Adrenal gland (tissue), 19 donors: Measurements from ENCODE around the gene RBBP7. TPM values are rescaled to one million over a fixed set of nuclear protein-coding genes. Genes with fewer than 3 reads are reported as not detected.

Experiments used
- DNase-seq, 7 donors: peaks; one replicate each; pipeline ENCODE4 v3.0.0-alpha.2; 2019 to 2020
- H3K27ac ChIP-seq, 5 donors: fragments of 200-600 bp; sonication (generic) in 4 of 5; 1 replicate in 3 of 5; 2 replicates in 2 of 5; pipeline versions ENCODE4 v1.5.1 to v1.8.0; 2016 to 2020; ENCODE audit warnings: mild to moderate bottlenecking in 1 of 5
- H3K27me3 ChIP-seq: fragments of 200-600 bp; 2 replicates; pipeline ENCODE4 v1.8.0; 2021
- H3K36me3 ChIP-seq, 2 donors: fragments of 200-600 bp; replicated peaks in 1 of 2; 1 replicate in 1 of 2; 2 replicates in 1 of 2; pipeline versions ENCODE4 v1.5.1 to v1.8.0; 2018 to 2022
- H3K4me1 ChIP-seq, 2 donors: fragments of 200-600 bp; replicated peaks in 1 of 2; 1 replicate in 1 of 2; 2 replicates in 1 of 2; pipeline versions ENCODE4 v1.5.1 to v1.8.0; 2018 to 2021
- H3K4me3 ChIP-seq, 4 donors: fragments of 200-600 bp; sonication (generic) in 3 of 4; one replicate each; pipeline ENCODE4 v1.5.1; 2016 to 2018
- H3K9me3 ChIP-seq, 3 donors: fragments of 200-600 bp; sonication (generic) in 1 of 3; replicated peaks in 1 of 3; 1 replicate in 2 of 3; 2 replicates in 1 of 3; pipeline versions ENCODE4 v1.5.1 to v1.8.0; 2016 to 2021
- POLR2A ChIP-seq, 2 donors: fragments of 450-650 bp; IDR thresholded peaks; one replicate each; pipeline ENCODE4 v1.6.1; 2017; ENCODE audit warnings: antibody characterized with exemption in 2 of 2, mild to moderate bottlenecking in 2 of 2, moderate library complexity in 1 of 2
- WGBS, 4 donors: extraction: QIAGEN DNeasy Blood & Tissue Kit in 2 of 4; methylation state at CpG; one replicate each; pipeline versions ENCODE4 v1.1.5 to v1.1.7; 2013 to 2017; 5-methylcytosine and 5-hydroxymethylcytosine counted together
- intact Hi-C, 2 donors: fragments of 100-400 bp; cut with DNase I; formaldehyde crosslinking; loops; one replicate each; pipeline versions ENCODE4 v1.14.1 to v1.15.0; 2022 to 2023
- long read RNA-seq, 10 donors: library from polyadenylated mRNA in 3 of 10; unstranded in 2 of 10; stranded (forward) in 1 of 10; transcript quantifications; one replicate each; pipeline ENCODE4 v2.0.0 and lab custom pipeline, GENCODE V29; 2021 to 2026
- polyA plus RNA-seq, 3 donors: library from polyadenylated mRNA; stranded (reverse); fragments of 200-250 nt in 2 of 3; fragments of 350-450 nt in 1 of 3; fragmentation: Illumina TruSeq in 1 of 3; extraction: RNeasy Lipid Tissue Mini Kit (QIAGEN cat#74804) in 1 of 3; gene quantifications; one replicate each; pipeline ENCODE4 v1.2.3, GENCODE V29; 2013 to 2014
- total RNA-seq, 9 donors: library from RNA; depleted of rRNA in 4 of 9; stranded (reverse); fragments of >200 nt in 4 of 9; fragments of 120-200 nt in 1 of 9; fragmentation: NEBNext Ultra II Directional in 1 of 9; extraction: Animal tissue kit (Norgen Biotek cat#: 25700) in 1 of 9; gene quantifications; one replicate each; pipeline versions ENCODE4 v1.1.0 to v1.2.4, GENCODE V29; 2013 to 2023
- TF ChIP-seq, protein P1 (sequence below), 6 experiments: fragments of 450-650 bp in 4 of 6; fragments of 200-600 bp in 2 of 6; sonication (generic) in 1 of 6; IDR thresholded peaks; 1 replicate in 5 of 6; 2 replicates in 1 of 6; pipeline versions ENCODE4 v1.5.1 to v1.8.0; 2016 to 2021; ENCODE audit warnings: antibody characterized with exemption in 6 of 6, mild to moderate bottlenecking in 2 of 6, moderate library complexity in 1 of 6
- donor health status: healthy with polysubstance abuse.
- donor health status: Bipolar disorder and iron deficiency.
- donor health status: DM: yes; HTN: yes; CAD: no.
- donor health status: DM: no; HTN: no; CAD: no.
- donor health status: DM: no; HTN: no; CAD: no.
- donor health status: DM: yes; HTN: yes; CAD: no.

RBBP7 gene
- total RNA-seq, result 1,000 to 10,000 TPM in 1 of 9 donors, 100 to 1,000 TPM in 8; 175 to 1,133 (median 288) TPM
- 1,000 to 10,000 TPM in 1 of 3 donors, 100 to 1,000 TPM in 2; 249 to 1,639 (median 532) TPM for polyA plus RNA-seq
- long read RNA-seq, donor 1, transcript RBBP7-204 (12 exons, 1,904 nt), result minor isoform, 5 of 456 reads
- long read RNA-seq, donor 1, transcript RBBP7-203 (12 exons, 2,333 nt), result major isoform, 208 of 456 reads
- long read RNA-seq, donor 1, transcript RBBP7-201 (4 exons, 858 nt), result minor isoform, 13 of 456 reads
- long read RNA-seq, donor 1, transcript RBBP7-202 (12 exons, 2,036 nt), result minor isoform, 8 of 456 reads
- long read RNA-seq, donor 1, partial matches to known transcripts, result 204 of 456 reads
- long read RNA-seq, donor 1, other reads (novel, unspliced or antisense), result 17 of 456 reads
- long read RNA-seq, donor 2, transcript RBBP7-203 (12 exons, 2,333 nt), result major isoform, 104 of 255 reads
- long read RNA-seq, donor 2, transcript RBBP7-201 (4 exons, 858 nt), result minor isoform, 15 of 255 reads
- long read RNA-seq, donor 2, partial matches to known transcripts, result 131 of 255 reads
- long read RNA-seq, donor 2, other reads (novel, unspliced or antisense), result 0 of 255 reads
- long read RNA-seq, donor 3, transcript RBBP7-204 (12 exons, 1,904 nt), result minor isoform, 7 of 284 reads
- long read RNA-seq, donor 3, transcript RBBP7-203 (12 exons, 2,333 nt), result major isoform, 189 of 284 reads
- long read RNA-seq, donor 3, transcript RBBP7-201 (4 exons, 858 nt), result minor isoform, 13 of 284 reads
- long read RNA-seq, donor 3, transcript RBBP7-202 (12 exons, 2,036 nt), result minor isoform, 6 of 284 reads
- long read RNA-seq, donor 3, partial matches to known transcripts, result 63 of 284 reads
- long read RNA-seq, donor 3, other reads (novel, unspliced or antisense), result 6 of 284 reads
- long read RNA-seq, donor 4, transcript RBBP7-204 (12 exons, 1,904 nt), result minor isoform, 7 of 303 reads
- long read RNA-seq, donor 4, transcript RBBP7-203 (12 exons, 2,333 nt), result major isoform, 246 of 303 reads
- long read RNA-seq, donor 4, partial matches to known transcripts, result 16 of 303 reads
- long read RNA-seq, donor 4, other reads (novel, unspliced or antisense), result 29 of 303 reads
- long read RNA-seq, donor 5, transcript RBBP7-204 (12 exons, 1,904 nt), result minor isoform, 11 of 658 reads
- long read RNA-seq, donor 5, transcript RBBP7-202 (12 exons, 2,036 nt), result minor isoform, 25 of 658 reads
- long read RNA-seq, donor 5, transcript RBBP7-203 (12 exons, 2,333 nt), result major isoform, 539 of 658 reads
- long read RNA-seq, donor 5, partial matches to known transcripts, result 13 of 658 reads
- long read RNA-seq, donor 5, other reads (novel, unspliced or antisense), result 69 of 658 reads
- long read RNA-seq, donor 6, transcript RBBP7-202 (12 exons, 2,036 nt), result minor isoform, 5 of 225 reads
- long read RNA-seq, donor 6, transcript RBBP7-203 (12 exons, 2,333 nt), result major isoform, 185 of 225 reads
- long read RNA-seq, donor 6, partial matches to known transcripts, result 15 of 225 reads
- long read RNA-seq, donor 6, other reads (novel, unspliced or antisense), result 17 of 225 reads
- long read RNA-seq, donor 7, transcript RBBP7-203 (12 exons, 2,333 nt), result major isoform, 67 of 157 reads
- long read RNA-seq, donor 7, transcript RBBP7-201 (4 exons, 858 nt), result minor isoform, 9 of 157 reads
- long read RNA-seq, donor 7, transcript RBBP7-202 (12 exons, 2,036 nt), result minor isoform, 5 of 157 reads
- long read RNA-seq, donor 7, partial matches to known transcripts, result 74 of 157 reads
- long read RNA-seq, donor 7, other reads (novel, unspliced or antisense), result 0 of 157 reads
- long read RNA-seq, donor 8, transcript RBBP7-201 (4 exons, 858 nt), result minor isoform, 5 of 492 reads
- long read RNA-seq, donor 8, transcript RBBP7-202 (12 exons, 2,036 nt), result minor isoform, 13 of 492 reads
- long read RNA-seq, donor 8, transcript RBBP7-203 (12 exons, 2,333 nt), result major isoform, 195 of 492 reads
- long read RNA-seq, donor 8, partial matches to known transcripts, result 259 of 492 reads
- long read RNA-seq, donor 8, other reads (novel, unspliced or antisense), result 16 of 492 reads
- long read RNA-seq, donor 9, transcript RBBP7-203 (12 exons, 2,333 nt), result major isoform, 90 of 179 reads
- long read RNA-seq, donor 9, transcript RBBP7-201 (4 exons, 858 nt), result minor isoform, 8 of 179 reads
- long read RNA-seq, donor 9, transcript RBBP7-202 (12 exons, 2,036 nt), result minor isoform, 8 of 179 reads
- long read RNA-seq, donor 9, partial matches to known transcripts, result 64 of 179 reads
- long read RNA-seq, donor 9, other reads (novel, unspliced or antisense), result 6 of 179 reads
- long read RNA-seq, donor 10, transcript RBBP7-202 (12 exons, 2,036 nt), result minor isoform, 8 of 197 reads
- long read RNA-seq, donor 10, transcript RBBP7-203 (12 exons, 2,333 nt), result major isoform, 97 of 197 reads
- long read RNA-seq, donor 10, partial matches to known transcripts, result 88 of 197 reads
- long read RNA-seq, donor 10, other reads (novel, unspliced or antisense), result 0 of 197 reads

DNA sequence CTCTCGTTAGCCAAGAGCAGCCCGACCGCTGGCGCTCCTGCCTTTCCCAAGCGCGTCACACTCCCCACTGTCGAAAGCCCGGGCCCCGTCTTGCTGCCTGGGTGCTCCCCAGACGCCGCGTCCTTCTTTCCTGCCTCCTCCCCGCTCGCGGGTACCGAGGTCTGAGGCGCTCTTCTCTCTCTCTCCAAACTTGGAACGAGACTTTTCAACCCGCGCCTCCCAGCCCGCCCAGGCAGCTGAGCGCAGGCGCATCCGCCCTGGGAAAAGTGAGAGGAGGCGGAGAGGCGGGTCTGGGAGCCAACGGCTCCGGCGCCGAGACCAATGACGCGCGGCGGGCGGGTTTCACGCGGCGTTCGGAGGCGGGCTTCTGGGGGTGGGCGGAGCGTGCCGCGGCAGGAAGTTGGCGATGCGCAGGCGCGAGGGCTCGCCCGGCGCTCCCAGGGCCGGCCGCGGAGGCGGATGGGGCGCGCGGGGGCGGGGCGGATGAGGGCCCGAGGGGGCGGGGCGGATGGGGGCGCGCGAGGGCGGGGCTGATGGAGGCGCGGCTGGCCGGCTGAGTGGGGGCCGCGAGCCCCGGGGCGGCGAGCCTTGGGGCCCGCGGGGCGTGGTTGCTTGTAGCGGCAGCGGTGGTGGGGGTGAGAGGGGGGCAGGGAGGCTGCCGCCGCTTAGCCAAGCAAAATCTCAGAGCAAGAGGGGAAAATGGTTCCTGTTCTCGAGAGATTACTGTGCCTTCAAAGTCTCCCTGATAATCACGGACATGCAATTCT, at the start of gene RBBP7:
TSS of gene RBBP7 (minus strand) at position 268 of the 767 bp plus-strand sequence. CDS start 309 bp downstream, outside the sequence.
- peak within 1 kb of the TSS; percentile 54 to 94 (median 86) for H3K27ac ChIP-seq
- 0 to 12% (median 2%) methylated on average over 1 to 77 of the region's 84 CpGs for WGBS, 4 donors
- DNase-seq, result peak; percentile 92 to 96 (median 95)
- TF ChIP-seq POLR2A (IDR thresholded peaks at IDR 0.05), result peak; percentile 94 to 97
- TF ChIP-seq, protein P1, sequence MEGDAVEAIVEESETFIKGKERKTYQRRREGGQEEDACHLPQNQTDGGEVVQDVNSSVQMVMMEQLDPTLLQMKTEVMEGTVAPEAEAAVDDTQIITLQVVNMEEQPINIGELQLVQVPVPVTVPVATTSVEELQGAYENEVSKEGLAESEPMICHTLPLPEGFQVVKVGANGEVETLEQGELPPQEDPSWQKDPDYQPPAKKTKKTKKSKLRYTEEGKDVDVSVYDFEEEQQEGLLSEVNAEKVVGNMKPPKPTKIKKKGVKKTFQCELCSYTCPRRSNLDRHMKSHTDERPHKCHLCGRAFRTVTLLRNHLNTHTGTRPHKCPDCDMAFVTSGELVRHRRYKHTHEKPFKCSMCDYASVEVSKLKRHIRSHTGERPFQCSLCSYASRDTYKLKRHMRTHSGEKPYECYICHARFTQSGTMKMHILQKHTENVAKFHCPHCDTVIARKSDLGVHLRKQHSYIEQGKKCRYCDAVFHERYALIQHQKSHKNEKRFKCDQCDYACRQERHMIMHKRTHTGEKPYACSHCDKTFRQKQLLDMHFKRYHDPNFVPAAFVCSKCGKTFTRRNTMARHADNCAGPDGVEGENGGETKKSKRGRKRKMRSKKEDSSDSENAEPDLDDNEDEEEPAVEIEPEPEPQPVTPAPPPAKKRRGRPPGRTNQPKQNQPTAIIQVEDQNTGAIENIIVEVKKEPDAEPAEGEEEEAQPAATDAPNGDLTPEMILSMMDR (IDR thresholded peaks at IDR 0.05), result peak in 2 of 6 experiments; percentile 24 to 26
- H3K27me3 ChIP-seq, result peaks cover 6% of the 10 kb centered on the region
- no peaks in the 10 kb centered on the region for H3K36me3 ChIP-seq
- peaks cover 10 to 35% of the 10 kb centered on the region in 2 donors for H3K4me1 ChIP-seq
- intact Hi-C loops, result no loop called here
- H3K4me3 ChIP-seq, result peak within 1 kb of the TSS in 3 of 4 donors; percentile 40 to 65 (median 51)
- no peaks in the 10 kb centered on the region for H3K9me3 ChIP-seq

GRCh38 chrX:16918979-16919378, 48.8 kb upstream of the RBBP7 start:
- TF ChIP-seq POLR2A (IDR thresholded peaks at IDR 0.05), result no peak
- TF ChIP-seq, protein P1 (IDR thresholded peaks at IDR 0.05), result no peak
- no peak overlapping the region for H3K27ac ChIP-seq
- no peak for DNase-seq
- no peaks in the 10 kb centered on the region for H3K27me3 ChIP-seq
- intact Hi-C loops, result no loop called here
- no peaks in the 10 kb centered on the region for H3K36me3 ChIP-seq
- no peaks in the 10 kb centered on the region for H3K9me3 ChIP-seq
- no peaks in the 10 kb centered on the region for H3K4me1 ChIP-seq
- H3K4me3 ChIP-seq, result no peak overlapping the region
